Adipocyte (in vitro differentiated cells): ENCODE results near the gene TFCP2.

Experiments used
- DNase-seq: peaks from one replicate; pipeline ENCODE4 v3.0.0-alpha.2; 2015; ENCODE audit warnings: low read depth
- H3K27me3 ChIP-seq: replicated peaks from 2 replicates; pipeline ENCODE4 v1.7.0; 2013; ENCODE audit warnings: mild to moderate bottlenecking, low read length, moderate library complexity; ENCODE audit not compliant: control insufficient read depth, insufficient read depth
- H3K36me3 ChIP-seq: 2 replicates; pipeline ENCODE4 v1.7.0; 2013; ENCODE audit warnings: low read length, mild to moderate bottlenecking, moderate library complexity; ENCODE audit not compliant: control insufficient read depth, insufficient read depth, severe bottlenecking
- H3K4me1 ChIP-seq: 2 replicates; pipeline ENCODE4 v1.7.0; 2013; ENCODE audit warnings: mild to moderate bottlenecking, low read length, moderate library complexity; ENCODE audit not compliant: control insufficient read depth, insufficient read depth
- H3K4me3 ChIP-seq: 2 replicates; pipeline ENCODE4 v1.7.0; 2013; ENCODE audit warnings: mild to moderate bottlenecking, low read length, moderate library complexity
- H3K9ac ChIP-seq: 2 replicates; pipeline ENCODE4 v1.7.0; 2013; ENCODE audit warnings: mild to moderate bottlenecking, low read length, moderate library complexity
- H3K9me3 ChIP-seq: 2 replicates; pipeline ENCODE4 v1.7.0; 2013; ENCODE audit warnings: mild to moderate bottlenecking, low read length, moderate library complexity; ENCODE audit not compliant: control insufficient read depth

Gene TFCP2

DNA sequence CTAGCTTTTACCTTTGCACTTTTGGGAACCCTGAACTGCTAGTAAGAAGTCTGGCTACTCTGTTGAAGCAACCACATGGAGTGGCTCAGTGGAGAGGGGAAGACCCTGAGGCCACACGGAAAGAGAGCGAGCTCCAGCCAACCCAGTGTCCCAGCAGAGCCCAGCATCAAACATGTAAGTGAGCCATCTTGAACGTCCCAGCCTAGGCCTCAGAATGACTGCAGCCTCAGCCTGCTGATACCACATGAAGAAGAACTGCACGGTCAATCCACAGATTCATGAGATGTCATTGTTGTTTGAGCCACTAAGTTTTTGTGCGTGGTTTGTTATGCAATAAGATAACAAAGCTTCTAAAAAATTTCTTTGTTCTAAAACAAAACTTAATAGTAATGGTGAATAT, 40.2 kb downstream of the TFCP2 start:
- Histone ChIP-seq H3K4me1 (peaks cover 4% of the 10 kb centered on the region), H3K4me3 (no peak overlapping the region), H3K9ac (no peak overlapping the region), H3K9me3 (no peaks in the 10 kb centered on the region), H3K36me3 (peaks cover under 1% of the 10 kb centered on the region), H3K27me3 (no peaks in the 10 kb centered on the region)
- no peak for DNase-seq

DNA sequence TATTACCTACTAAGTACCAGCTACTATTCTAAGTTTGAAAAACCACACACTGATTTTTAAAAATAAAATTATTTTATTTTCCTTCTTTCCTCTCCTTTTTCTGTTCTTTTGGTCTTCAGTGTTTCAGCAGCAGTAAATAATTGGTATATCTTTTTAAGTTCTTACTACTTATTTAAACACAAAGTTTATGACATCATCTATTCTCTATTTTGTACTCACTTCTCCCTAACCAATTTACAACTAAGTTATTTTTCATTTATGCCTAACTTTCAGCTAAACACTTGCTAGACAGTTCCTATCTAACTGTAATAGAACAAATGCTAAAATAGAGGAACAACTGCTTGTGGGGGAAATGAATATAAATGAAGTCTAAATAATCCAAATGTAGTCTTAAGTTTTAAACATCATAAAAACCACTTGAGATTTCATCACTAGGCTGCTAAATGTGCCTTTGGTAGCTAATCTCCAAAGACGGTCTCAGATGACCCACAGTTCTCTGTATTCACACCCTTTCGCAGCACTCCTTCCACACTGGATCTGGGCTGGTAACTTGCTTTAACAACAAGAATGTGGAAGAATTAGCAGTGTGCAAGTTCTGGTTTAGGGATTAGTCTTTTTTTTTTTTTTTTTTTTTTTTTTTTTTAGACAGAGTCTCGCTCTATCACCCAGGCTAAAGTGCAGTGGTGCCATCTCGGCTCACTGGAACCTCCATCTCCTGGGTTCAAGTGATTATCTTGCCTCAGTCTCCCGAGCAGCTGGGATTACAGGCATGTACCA, 41.0 kb downstream of the TFCP2 start:
- Histone ChIP-seq H3K9me3 (no peaks in the 10 kb centered on the region), H3K4me1 (peaks cover 10% of the 10 kb centered on the region), H3K9ac (no peak overlapping the region), H3K27me3 (no peaks in the 10 kb centered on the region), H3K36me3 (no peaks in the 10 kb centered on the region), H3K4me3 (no peak overlapping the region)
- no peak for DNase-seq

DNA sequence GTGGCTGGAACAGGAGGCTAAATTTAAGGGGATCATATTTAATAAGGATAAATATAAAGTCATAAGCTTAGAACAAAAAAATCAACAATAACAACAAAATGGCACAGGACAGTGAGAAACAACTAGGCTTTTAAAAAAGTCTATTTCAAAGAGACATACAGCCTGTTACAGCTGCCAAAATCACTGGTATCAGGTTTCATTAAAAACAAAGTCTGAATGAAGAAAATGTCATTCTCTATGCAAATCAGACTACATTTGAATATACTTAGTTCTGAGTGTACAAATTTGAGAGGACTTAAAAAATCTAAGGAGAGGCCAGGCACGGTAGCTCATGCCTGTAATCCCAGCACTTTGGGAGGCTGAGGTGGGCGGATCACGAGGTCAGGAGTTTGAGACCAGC, 44.0 kb downstream of the TFCP2 start:
- Histone ChIP-seq H3K9ac (no peak overlapping the region), H3K4me3 (no peak overlapping the region), H3K36me3 (peaks cover 8% of the 10 kb centered on the region), H3K9me3 (no peaks in the 10 kb centered on the region), H3K27me3 (no peaks in the 10 kb centered on the region), H3K4me1 (peaks cover 12% of the 10 kb centered on the region)
- DNase-seq = peak; percentile 64

DNA sequence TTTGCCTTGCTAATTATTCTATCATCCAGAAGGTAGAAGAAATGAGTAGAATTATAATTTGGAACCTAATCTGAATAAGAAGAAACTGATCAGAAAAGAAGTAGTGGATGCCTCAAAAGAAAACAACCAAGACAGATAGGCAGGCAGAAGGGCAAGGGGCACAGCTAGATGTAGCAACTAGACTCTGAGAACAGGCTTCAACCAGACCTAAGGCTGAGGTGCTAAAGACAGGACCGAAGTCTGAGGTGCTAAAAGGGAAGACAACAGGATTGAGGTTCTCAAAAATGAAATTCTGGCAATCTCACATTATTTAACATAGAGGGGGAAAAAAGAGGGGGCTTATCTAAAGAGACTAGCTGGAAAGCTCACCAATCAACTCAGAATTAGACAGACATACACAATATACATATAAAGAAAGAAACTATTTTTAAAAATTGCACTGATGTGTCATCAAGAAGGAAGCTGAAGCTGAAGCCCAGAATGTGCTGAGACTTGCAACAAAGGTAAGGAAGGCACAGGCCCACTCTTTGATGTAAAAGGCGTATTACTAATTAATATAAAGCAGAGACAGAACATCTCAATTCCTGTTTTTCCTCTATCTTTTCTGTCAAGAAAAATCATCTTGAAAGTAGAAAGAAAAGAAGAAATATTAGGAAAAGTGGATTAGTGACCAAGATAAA, 45.7 kb downstream of the TFCP2 start:
- peak; percentile 21 for DNase-seq
- peaks cover 12% of the 10 kb centered on the region for H3K4me1 ChIP-seq
- H3K9me3 ChIP-seq = no peaks in the 10 kb centered on the region
- no peak overlapping the region for H3K4me3 ChIP-seq
- H3K9ac ChIP-seq = no peak overlapping the region
- H3K36me3 ChIP-seq = peaks cover 8% of the 10 kb centered on the region
- H3K27me3 ChIP-seq = no peaks in the 10 kb centered on the region

DNA sequence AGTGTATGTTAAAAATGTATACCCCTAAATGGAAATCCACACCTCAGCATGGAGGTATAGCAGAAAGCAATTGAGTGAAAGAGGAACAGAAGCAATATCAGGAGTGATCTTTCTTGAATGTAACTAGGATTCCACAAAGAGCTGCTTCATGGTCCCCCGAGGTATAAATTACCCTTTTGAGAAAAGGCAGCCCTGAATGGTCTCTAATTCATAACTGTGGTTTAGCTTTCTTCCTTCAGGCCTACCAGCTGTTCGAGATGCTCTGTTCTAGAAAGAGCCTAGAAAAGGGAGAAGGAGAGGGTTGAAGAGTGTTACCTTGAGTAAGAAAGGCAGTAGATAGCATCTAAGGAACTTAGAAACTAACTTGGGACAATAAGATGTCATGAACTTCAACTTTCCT, 46.6 kb downstream of the TFCP2 start:
- H3K4me3 ChIP-seq = no peak overlapping the region
- peaks cover 12% of the 10 kb centered on the region for H3K4me1 ChIP-seq
- peaks cover 8% of the 10 kb centered on the region for H3K36me3 ChIP-seq
- H3K9ac ChIP-seq = no peak overlapping the region
- no peaks in the 10 kb centered on the region for H3K27me3 ChIP-seq
- H3K9me3 ChIP-seq = no peaks in the 10 kb centered on the region
- no peak for DNase-seq

DNA sequence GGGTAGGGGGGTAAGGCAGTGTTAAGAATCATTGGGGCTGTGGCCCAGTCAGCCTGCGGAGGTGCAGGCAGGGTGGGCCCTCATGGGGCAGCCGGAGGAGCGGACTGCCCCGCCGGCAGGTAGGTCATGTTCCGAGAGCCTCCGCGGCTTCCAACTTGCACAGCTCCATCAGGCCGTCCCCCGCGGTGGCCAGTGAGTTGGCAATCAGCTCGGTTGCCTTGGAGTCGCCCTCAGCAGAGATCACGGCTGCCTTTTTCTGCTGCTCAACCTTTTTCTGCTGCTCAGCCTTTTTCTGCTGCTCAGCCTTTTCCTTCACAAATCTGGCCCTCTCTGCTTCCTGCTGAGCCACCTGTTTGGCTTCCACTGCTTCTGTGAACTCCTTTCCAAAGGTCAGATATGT, 48.4 kb downstream of the TFCP2 start:
- peaks cover 8% of the 10 kb centered on the region for H3K36me3 ChIP-seq
- no peak overlapping the region for H3K9ac ChIP-seq
- DNase-seq = no peak
- no peak overlapping the region for H3K4me3 ChIP-seq
- peaks cover 12% of the 10 kb centered on the region for H3K4me1 ChIP-seq
- no peaks in the 10 kb centered on the region for H3K9me3 ChIP-seq
- no peaks in the 10 kb centered on the region for H3K27me3 ChIP-seq

DNA sequence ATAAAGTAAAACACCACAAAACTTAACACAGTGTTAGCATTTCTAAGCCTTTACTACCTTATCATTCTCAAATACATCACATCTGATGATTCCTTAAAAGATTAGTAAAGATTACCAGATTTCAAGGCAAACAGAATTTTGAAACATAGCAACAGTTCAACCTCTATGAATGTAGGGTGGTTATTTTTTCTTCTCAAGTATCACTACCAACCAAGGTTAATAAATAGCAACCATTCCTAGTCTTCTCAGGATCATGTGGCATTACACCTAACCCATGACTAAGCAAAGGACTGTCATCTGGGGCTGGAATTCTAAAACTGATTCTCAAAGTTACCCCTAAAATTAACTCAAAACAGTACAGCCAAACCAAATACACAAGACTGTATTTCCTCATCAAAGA, 50.1 kb downstream of the TFCP2 start:
- Histone ChIP-seq H3K36me3 (peaks cover 21% of the 10 kb centered on the region), H3K9me3 (no peaks in the 10 kb centered on the region), H3K4me3 (no peak overlapping the region), H3K4me1 (peaks cover 8% of the 10 kb centered on the region), H3K9ac (no peak overlapping the region), H3K27me3 (no peaks in the 10 kb centered on the region)
- DNase-seq = no peak

DNA sequence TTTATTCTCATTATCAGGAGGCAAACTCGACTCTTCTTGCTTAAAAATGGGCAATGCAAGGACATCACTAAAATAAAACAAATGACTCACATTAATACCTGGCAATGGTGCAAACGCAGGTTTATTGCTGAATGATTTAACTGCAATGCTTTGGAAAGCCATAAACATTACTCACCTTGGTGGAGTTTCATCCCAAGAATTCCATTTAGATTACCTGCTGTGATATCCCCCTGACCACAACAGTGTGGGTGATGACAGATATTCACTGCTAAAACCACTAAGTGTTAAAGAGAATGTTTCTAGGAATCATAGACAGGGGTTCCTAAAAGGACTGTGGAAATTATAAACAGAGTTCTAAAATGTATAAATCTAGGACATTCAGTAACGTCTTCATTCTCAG, 54.2 kb downstream of the TFCP2 start:
- Histone ChIP-seq H3K4me3 (no peak overlapping the region), H3K36me3 (peaks cover 36% of the 10 kb centered on the region), H3K9ac (no peak overlapping the region), H3K4me1 (no peaks in the 10 kb centered on the region), H3K9me3 (no peaks in the 10 kb centered on the region), H3K27me3 (no peaks in the 10 kb centered on the region)
- DNase-seq = no peak

DNA sequence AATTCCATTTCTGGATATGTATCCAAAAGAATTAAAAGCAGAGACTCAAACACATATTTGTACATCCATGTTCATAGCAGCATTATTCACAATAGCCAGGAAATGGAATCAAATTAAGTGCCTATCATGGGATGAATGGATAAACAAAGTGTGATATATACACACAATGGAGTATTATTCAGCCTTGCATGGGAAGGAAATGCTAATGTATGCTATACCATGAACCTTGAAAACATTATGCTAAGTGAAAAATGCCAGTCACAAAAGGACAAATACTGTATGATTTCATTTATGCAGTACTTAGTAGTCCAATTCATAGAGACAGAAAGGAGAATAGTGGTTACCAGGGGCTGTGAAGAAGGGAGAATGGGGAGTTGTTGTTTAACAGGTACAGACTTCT, 57.4 kb downstream of the TFCP2 start:
- H3K4me1 ChIP-seq = no peaks in the 10 kb centered on the region
- no peaks in the 10 kb centered on the region for H3K9me3 ChIP-seq
- H3K9ac ChIP-seq = no peak overlapping the region
- DNase-seq = no peak
- peaks cover 59% of the 10 kb centered on the region for H3K36me3 ChIP-seq
- no peak overlapping the region for H3K4me3 ChIP-seq
- no peaks in the 10 kb centered on the region for H3K27me3 ChIP-seq

DNA sequence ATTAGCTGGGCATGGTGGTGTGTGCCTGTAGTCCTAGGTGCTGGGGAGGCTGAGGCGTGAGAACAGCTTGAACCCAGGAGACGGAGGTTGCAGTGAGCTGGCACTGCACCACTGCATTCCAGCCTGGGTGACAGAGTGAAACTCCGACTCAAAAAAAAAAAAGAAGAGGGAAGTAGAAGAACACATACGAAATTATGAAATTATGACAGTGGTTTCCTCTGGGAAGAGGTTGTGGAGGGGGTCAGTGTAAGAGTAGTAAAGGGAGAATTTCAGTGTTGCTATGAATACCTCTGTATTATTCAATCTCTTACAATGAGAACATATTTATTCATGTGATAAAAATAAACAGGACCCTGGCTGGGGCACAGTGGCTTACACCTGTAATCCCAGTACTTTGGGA, 64.8 kb downstream of the TFCP2 start:
- no peak for DNase-seq
- Histone ChIP-seq H3K4me3 (no peak overlapping the region), H3K27me3 (no peaks in the 10 kb centered on the region), H3K9me3 (no peaks in the 10 kb centered on the region), H3K4me1 (peaks cover 5% of the 10 kb centered on the region), H3K36me3 (peaks cover 70% of the 10 kb centered on the region), H3K9ac (no peak overlapping the region)

DNA sequence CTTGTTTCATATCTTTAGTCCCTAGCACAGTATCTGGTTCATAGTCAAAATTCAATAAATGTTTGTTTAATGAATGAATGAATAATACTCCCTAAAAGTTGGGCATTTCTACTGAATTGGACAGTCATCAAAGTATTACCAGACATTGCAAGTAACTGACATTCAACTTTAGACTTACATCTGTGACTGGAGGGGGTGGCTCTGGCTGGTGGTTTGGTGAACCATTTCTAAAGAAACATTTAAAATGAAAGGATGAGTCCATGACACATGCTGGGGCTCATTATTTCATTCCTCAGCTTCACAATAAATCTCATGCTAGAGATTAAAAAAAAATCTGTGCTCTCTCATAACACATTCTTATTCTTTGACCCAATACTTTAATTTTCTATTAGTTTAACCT, 69.0 kb downstream of the TFCP2 start:
- Histone ChIP-seq H3K36me3 (peaks cover 74% of the 10 kb centered on the region), H3K9ac (no peak overlapping the region), H3K9me3 (no peaks in the 10 kb centered on the region)

More for the DNA sequence above, 69.0 kb downstream of the TFCP2 start:
- peaks cover 9% of the 10 kb centered on the region for H3K4me1 ChIP-seq
- H3K27me3 ChIP-seq = no peaks in the 10 kb centered on the region
- no peak for DNase-seq
- H3K4me3 ChIP-seq = no peak overlapping the region
